Trophoblast cell (in vitro differentiated cells and primary cell): ENCODE data around the gene C12orf60.

Source experiments
- DNase-seq, 2 donors: peaks; one replicate each; pipeline ENCODE4 v3.0.0-alpha.2; 2016
- H2AFZ ChIP-seq: 2 replicates; pipeline ENCODE4 v1.6.1; 2013; ENCODE audit warnings: low read length, moderate library complexity, mild to moderate bottlenecking; ENCODE audit not compliant: insufficient read depth, poor library complexity
- H2AK5ac ChIP-seq: 2 replicates; pipeline ENCODE4 v1.6.1; 2013; ENCODE audit warnings: mild to moderate bottlenecking, low read length
- H2BK120ac ChIP-seq: 2 replicates; pipeline ENCODE4 v1.6.1; 2013; ENCODE audit warnings: low read length, mild to moderate bottlenecking, moderate library complexity; ENCODE audit not compliant: insufficient read depth, poor library complexity
- H2BK12ac ChIP-seq: 2 replicates; pipeline ENCODE4 v1.6.1; 2013; ENCODE audit warnings: mild to moderate bottlenecking, low read length, moderate library complexity
- H2BK5ac ChIP-seq: 2 replicates; pipeline ENCODE4 v1.6.1; 2013; ENCODE audit warnings: low read length, low read depth, moderate library complexity, mild to moderate bottlenecking; ENCODE audit not compliant: poor library complexity
- H3K14ac ChIP-seq: 2 replicates; pipeline ENCODE4 v1.6.1; 2013; ENCODE audit warnings: mild to moderate bottlenecking, low read length
- H3K18ac ChIP-seq: 2 replicates; pipeline ENCODE4 v1.6.1; 2013; ENCODE audit warnings: mild to moderate bottlenecking, low read length
- H3K23ac ChIP-seq: 2 replicates; pipeline ENCODE4 v1.6.1; 2013; ENCODE audit warnings: low read length
- H3K27ac ChIP-seq: 2 replicates; pipeline ENCODE4 v1.5.1; 2013; ENCODE audit warnings: low read depth, mild to moderate bottlenecking, inconsistent platforms, low read length, moderate library complexity
- H3K27me3 ChIP-seq: 2 replicates; pipeline ENCODE4 v1.6.1; 2013; ENCODE audit warnings: inconsistent platforms, mild to moderate bottlenecking, low read length, moderate library complexity; ENCODE audit not compliant: insufficient read depth
- H3K36me3 ChIP-seq, 2 experiments: 1 replicate in 1 of 2; 2 replicates in 1 of 2; pipeline ENCODE4 v1.6.1; 2013; ENCODE audit warnings: low read length in 2 of 2, mild to moderate bottlenecking in 2 of 2, moderate library complexity in 1 of 2; ENCODE audit not compliant: insufficient read depth in 2 of 2, control insufficient read depth in 1 of 2
- H3K4ac ChIP-seq: 2 replicates; pipeline ENCODE4 v1.6.1; 2013; ENCODE audit warnings: low read depth, mild to moderate bottlenecking, low read length, moderate library complexity
- H3K4me1 ChIP-seq, 2 experiments: 1 replicate in 1 of 2; 2 replicates in 1 of 2; pipeline ENCODE4 v1.6.1; 2013; ENCODE audit warnings: low read length in 2 of 2, mild to moderate bottlenecking in 2 of 2, moderate library complexity in 1 of 2; ENCODE audit not compliant: insufficient read depth in 2 of 2, control insufficient read depth in 1 of 2
- H3K4me2 ChIP-seq: 2 replicates; pipeline ENCODE4 v1.6.1; 2013; ENCODE audit warnings: inconsistent platforms, mild to moderate bottlenecking, low read length, moderate library complexity
- H3K4me3 ChIP-seq: 2 replicates; pipeline ENCODE4 v1.5.1; 2013; ENCODE audit warnings: mild to moderate bottlenecking, low read depth, low read length, inconsistent platforms
- H3K79me1 ChIP-seq: one replicate; pipeline ENCODE4 v1.6.1; 2013; ENCODE audit warnings: low read length
- H3K79me2 ChIP-seq: 2 replicates; pipeline ENCODE4 v1.6.1; 2013; ENCODE audit warnings: low read length, mild to moderate bottlenecking; ENCODE audit not compliant: control insufficient read depth, insufficient read depth, poor library complexity
- H3K9ac ChIP-seq: 2 replicates; pipeline ENCODE4 v1.6.1; 2013; ENCODE audit warnings: mild to moderate bottlenecking, low read length
- H3K9me3 ChIP-seq: 2 replicates; pipeline ENCODE4 v1.6.1; 2013; ENCODE audit warnings: low read depth, mild to moderate bottlenecking, control low read depth, inconsistent platforms, low read length; ENCODE audit not compliant: insufficient read depth
- H4K12ac ChIP-seq: 2 replicates; pipeline ENCODE4 v1.6.1; 2013; ENCODE audit warnings: low read depth, mild to moderate bottlenecking, low read length, moderate library complexity
- H4K8ac ChIP-seq: 2 replicates; pipeline ENCODE4 v1.6.1; 2013; ENCODE audit warnings: low read depth, mild to moderate bottlenecking, low read length, moderate library complexity
- H4K91ac ChIP-seq: one replicate; pipeline ENCODE4 v1.6.1; 2013; ENCODE audit warnings: low read depth, mild to moderate bottlenecking, low read length, moderate library complexity
- WGBS: extraction: QIAGEN DNeasy Blood & Tissue Kit; methylation state at CpG from one replicate; pipeline ENCODE4 v1.1.7; 2013; ENCODE audit warnings: missing lambda C conversion rate; ENCODE audit not compliant: insufficient read length, insufficient coverage; ENCODE audit errors: extremely low coverage; 5-methylcytosine and 5-hydroxymethylcytosine counted together

The C12orf60 gene

DNA sequence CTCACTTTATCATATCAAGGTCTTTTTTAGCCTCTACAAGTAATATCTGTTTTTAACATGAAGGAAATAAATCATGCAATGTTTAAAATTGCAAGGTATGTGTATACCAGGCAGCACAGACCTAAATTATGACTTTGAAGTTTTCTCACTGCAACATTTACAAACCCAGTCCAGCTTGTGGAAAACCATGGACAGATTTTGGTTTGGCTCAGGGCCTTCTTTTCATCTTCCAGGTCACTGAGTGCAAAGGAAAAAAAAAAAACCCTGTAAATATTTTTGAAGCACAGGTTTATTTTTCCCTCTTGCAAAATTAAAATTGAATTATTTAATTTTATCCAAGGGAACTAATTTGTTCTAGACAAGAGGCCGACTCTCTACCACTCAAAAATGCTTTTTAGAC, 68.4 kb downstream of the C12orf60 start:
- no CpG with 5 or more reads among the region's 1 CpG for WGBS
- no peak overlapping the region for H2BK5ac ChIP-seq
- H2BK12ac ChIP-seq, result no peak overlapping the region
- H2AK5ac ChIP-seq, result no peak overlapping the region
- H3K79me2 ChIP-seq, result no peaks in the 10 kb centered on the region
- peaks cover 6 to 11% of the 10 kb centered on the region in 2 experiments for H3K4me1 ChIP-seq
- no peak overlapping the region for H3K9ac ChIP-seq
- H3K4me3 ChIP-seq, result no peak overlapping the region
- no peak overlapping the region for H3K4me2 ChIP-seq
- H4K8ac ChIP-seq, result no peak overlapping the region
- no peak overlapping the region for H3K27ac ChIP-seq
- no peak overlapping the region for H3K23ac ChIP-seq
- peaks cover 5% of the 10 kb centered on the region for H3K79me1 ChIP-seq
- no peak overlapping the region for H4K12ac ChIP-seq
- H3K14ac ChIP-seq, result no peak overlapping the region
- no peak overlapping the region for H2AFZ ChIP-seq
- no peak for DNase-seq
- H3K4ac ChIP-seq, result no peak overlapping the region
- H2BK120ac ChIP-seq, result no peak overlapping the region
- H3K27me3 ChIP-seq, result no peaks in the 10 kb centered on the region
- H3K9me3 ChIP-seq, result peaks cover 6% of the 10 kb centered on the region
- H3K18ac ChIP-seq, result no peak overlapping the region
- peaks cover 0 to 5% of the 10 kb centered on the region in 2 experiments for H3K36me3 ChIP-seq
- no peak overlapping the region for H4K91ac ChIP-seq

- Histone ChIP-seq H2BK120ac (no peak overlapping the region), H3K4me1 (peaks cover 6 to 9% of the 10 kb centered on the region in 2 experiments)
- no CpG with 5 or more reads among the region's 1 CpG for WGBS
Measured at GRCh38 chr12:14873440-14874185, 70.1 kb downstream of the C12orf60 start.

More at GRCh38 chr12:14873440-14874185, 70.1 kb downstream of the C12orf60 start:
- no peak overlapping the region for H2BK12ac ChIP-seq
- no peak overlapping the region for H3K4me2 ChIP-seq
- no peak overlapping the region for H3K27ac ChIP-seq
- peaks cover 0 to 2% of the 10 kb centered on the region in 2 experiments for H3K36me3 ChIP-seq
- no peak overlapping the region for H2AFZ ChIP-seq
- no peak overlapping the region for H3K4ac ChIP-seq
- no peak overlapping the region for H3K9ac ChIP-seq
- H4K12ac ChIP-seq, result no peak overlapping the region
- H3K18ac ChIP-seq, result no peak overlapping the region
- no peaks in the 10 kb centered on the region for H3K27me3 ChIP-seq
- no peak overlapping the region for H3K23ac ChIP-seq
- no peak overlapping the region for H2BK5ac ChIP-seq
- peaks cover 4% of the 10 kb centered on the region for H3K79me1 ChIP-seq
- H3K79me2 ChIP-seq, result no peaks in the 10 kb centered on the region
- H3K14ac ChIP-seq, result no peak overlapping the region
- H3K9me3 ChIP-seq, result no peaks in the 10 kb centered on the region
- no peak overlapping the region for H4K91ac ChIP-seq
- H3K4me3 ChIP-seq, result no peak overlapping the region
- no peak overlapping the region for H2AK5ac ChIP-seq
- no peak overlapping the region for H4K8ac ChIP-seq
- DNase-seq, result no peak
